PC-3 (cell line): ENCODE data around the gene CHD5. TPM values are rescaled to one million over a fixed set of nuclear protein-coding genes. Genes with fewer than 3 reads are reported as not detected.

Experiments used
- ATAC-seq: fragments of 200-7000 bp; cut with Tn5 transposase; 2 replicates; pipeline ENCODE4 v1.9.1; 2020; ENCODE audit warnings: mild to moderate bottlenecking, moderate library complexity
- BruUV-seq: library from RNA; stranded (reverse); fragments of 400-500 nt; replicated peaks from 2 replicates; lab custom pipeline; 2021; lab: Mats Ljungman, UMichigan
- CTCF ChIA-PET: fragments of 300-600 bp; sonication (Branson Sonifier 250); formaldehyde crosslinking; loops from one replicate; lab custom pipeline; 2022; ENCODE audit warnings: antibody characterized with exemption; lab: Charles Lee
- POLR2A ChIA-PET: fragments of 300-600 bp; sonication (Branson Sonifier 250); formaldehyde crosslinking; loops from one replicate; lab custom pipeline; 2022; ENCODE audit warnings: antibody characterized with exemption; ENCODE audit not compliant: unreplicated experiment; lab: Charles Lee
- DNase-seq: peaks from one replicate; pipeline ENCODE4 v3.0.0-alpha.2; 2015
- H2AFZ ChIP-seq: fragments of 300-600 bp; sonication (generic); 2 replicates; pipeline ENCODE4 v1.6.0; 2016; ENCODE audit warnings: antibody characterized with exemption, low read length
- H3F3A ChIP-seq: fragments of 300-600 bp; sonication (generic); one replicate; pipeline ENCODE4 v1.6.0; 2017; ENCODE audit warnings: antibody characterized with exemption, low read length, control low read depth, mild to moderate bottlenecking; ENCODE audit not compliant: unreplicated experiment
- H3K27ac ChIP-seq: fragments of 300-600 bp; sonication (generic); 2 replicates; pipeline ENCODE4 v1.5.1; 2016; ENCODE audit warnings: mild to moderate bottlenecking, low read length
- H3K27me3 ChIP-seq: fragments of 300-600 bp; sonication (generic); 2 replicates; pipeline ENCODE4 v1.6.1; 2016; ENCODE audit warnings: low read length, mixed read lengths
- H3K36me3 ChIP-seq: fragments of 300-600 bp; sonication (generic); 2 replicates; pipeline ENCODE4 v1.6.1; 2016; ENCODE audit warnings: low read depth, mixed run types, low read length, mixed read lengths
- H3K4me1 ChIP-seq: fragments of 300-600 bp; sonication (generic); 2 replicates; pipeline ENCODE4 v1.5.1; 2016; ENCODE audit warnings: low read length; ENCODE audit not compliant: insufficient read depth
- H3K4me2 ChIP-seq: fragments of 300-600 bp; sonication (generic); 2 replicates; pipeline ENCODE4 v1.6.0; 2016; ENCODE audit warnings: low read length
- H3K4me3 ChIP-seq: fragments of 300-600 bp; sonication (generic); 2 replicates; pipeline ENCODE4 v1.5.1; 2016; ENCODE audit warnings: mild to moderate bottlenecking, low read length, mixed read lengths
- H3K79me2 ChIP-seq: fragments of 300-600 bp; sonication (generic); 2 replicates; pipeline ENCODE4 v1.6.1; 2017; ENCODE audit warnings: low read length, mixed read lengths
- H3K9ac ChIP-seq: fragments of 300-600 bp; sonication (generic); 2 replicates; pipeline ENCODE4 v1.6.0; 2016; ENCODE audit warnings: mild to moderate bottlenecking, low read length
- H3K9me2 ChIP-seq: fragments of 300-600 bp; sonication (generic); replicated peaks from 2 replicates; pipeline ENCODE4 v1.6.1; 2016; ENCODE audit warnings: mixed run types, low read length, mixed read lengths
- H3K9me3 ChIP-seq: fragments of 300-600 bp; sonication (generic); 2 replicates; pipeline ENCODE4 v1.6.1; 2016; ENCODE audit warnings: low read length, mixed read lengths
- H4K20me1 ChIP-seq: fragments of 300-600 bp; sonication (generic); 2 replicates; pipeline ENCODE4 v1.6.1; 2016; ENCODE audit warnings: low read length, mixed read lengths
- EZH2 ChIP-seq: fragments of 300-600 bp; sonication (generic); IDR thresholded peaks from one replicate; pipeline ENCODE4 v1.6.1; 2017; ENCODE audit warnings: antibody characterized with exemption, mild to moderate bottlenecking, low read length; ENCODE audit not compliant: unreplicated experiment
- EZH2phosphoT487 ChIP-seq: fragments of 300-600 bp; sonication (generic); IDR thresholded peaks from 2 replicates; pipeline ENCODE4 v1.6.1; 2018; ENCODE audit warnings: mild to moderate bottlenecking, antibody characterized with exemption, low read length, borderline replicate concordance
- intact Hi-C: fragments of 100-400 bp; cut with micrococcal nuclease; formaldehyde crosslinking; loops from 2 replicates; pipeline ENCODE4 v1.9.0; 2023
- total RNA-seq: library from RNA; depleted of rRNA; stranded (reverse); fragments of >200 nt; gene quantifications from 2 replicates; pipeline ENCODE4 v1.2.3, GENCODE V29; 2014
- TF ChIP-seq, protein P1 (sequence below): fragments of 300-600 bp; sonication (generic); conservative IDR thresholded peaks from 2 replicates; pipeline ENCODE4 v1.5.1; 2017; ENCODE audit warnings: antibody characterized with exemption, low read depth, mild to moderate bottlenecking, low read length

CHD5 gene
- total RNA-seq, 1 experiment from 2014 or later: 0.55 TPM

GRCh38 chr1:6094801-6095505 lies 85.2 kb downstream of the CHD5 start:
- Histone ChIP-seq H3K4me2 (no peak overlapping the region), H3K27me3 (no peaks in the 10 kb centered on the region), H3K27ac (no peak overlapping the region), H3F3A (no peaks in the 10 kb centered on the region), H3K9me2 (no peaks in the 10 kb centered on the region), H3K4me3 (no peak overlapping the region), H3K9me3 (no peaks in the 10 kb centered on the region), H3K36me3 (no peaks in the 10 kb centered on the region), H2AFZ (no peak overlapping the region), H4K20me1 (no peaks in the 10 kb centered on the region), H3K9ac (no peak overlapping the region), H3K4me1 (no peaks in the 10 kb centered on the region), H3K79me2 (no peaks in the 10 kb centered on the region)
- POLR2A ChIA-PET: no interaction called here
- intact Hi-C loops: no loop called here
- TF ChIP-seq, protein P1, sequence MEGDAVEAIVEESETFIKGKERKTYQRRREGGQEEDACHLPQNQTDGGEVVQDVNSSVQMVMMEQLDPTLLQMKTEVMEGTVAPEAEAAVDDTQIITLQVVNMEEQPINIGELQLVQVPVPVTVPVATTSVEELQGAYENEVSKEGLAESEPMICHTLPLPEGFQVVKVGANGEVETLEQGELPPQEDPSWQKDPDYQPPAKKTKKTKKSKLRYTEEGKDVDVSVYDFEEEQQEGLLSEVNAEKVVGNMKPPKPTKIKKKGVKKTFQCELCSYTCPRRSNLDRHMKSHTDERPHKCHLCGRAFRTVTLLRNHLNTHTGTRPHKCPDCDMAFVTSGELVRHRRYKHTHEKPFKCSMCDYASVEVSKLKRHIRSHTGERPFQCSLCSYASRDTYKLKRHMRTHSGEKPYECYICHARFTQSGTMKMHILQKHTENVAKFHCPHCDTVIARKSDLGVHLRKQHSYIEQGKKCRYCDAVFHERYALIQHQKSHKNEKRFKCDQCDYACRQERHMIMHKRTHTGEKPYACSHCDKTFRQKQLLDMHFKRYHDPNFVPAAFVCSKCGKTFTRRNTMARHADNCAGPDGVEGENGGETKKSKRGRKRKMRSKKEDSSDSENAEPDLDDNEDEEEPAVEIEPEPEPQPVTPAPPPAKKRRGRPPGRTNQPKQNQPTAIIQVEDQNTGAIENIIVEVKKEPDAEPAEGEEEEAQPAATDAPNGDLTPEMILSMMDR: no peak
- TF ChIP-seq EZH2phosphoT487 (no peak), EZH2 (no peak)
- no peak for ATAC-seq
- DNase-seq: no peak
- CTCF ChIA-PET: interaction anchor here (1.1 kb wide), 1 partner anchor 12 kb away, joined by 3 read pairs; no protein-coding TSS in a partner anchor
- BruUV-seq: no TSS peak

DNA sequence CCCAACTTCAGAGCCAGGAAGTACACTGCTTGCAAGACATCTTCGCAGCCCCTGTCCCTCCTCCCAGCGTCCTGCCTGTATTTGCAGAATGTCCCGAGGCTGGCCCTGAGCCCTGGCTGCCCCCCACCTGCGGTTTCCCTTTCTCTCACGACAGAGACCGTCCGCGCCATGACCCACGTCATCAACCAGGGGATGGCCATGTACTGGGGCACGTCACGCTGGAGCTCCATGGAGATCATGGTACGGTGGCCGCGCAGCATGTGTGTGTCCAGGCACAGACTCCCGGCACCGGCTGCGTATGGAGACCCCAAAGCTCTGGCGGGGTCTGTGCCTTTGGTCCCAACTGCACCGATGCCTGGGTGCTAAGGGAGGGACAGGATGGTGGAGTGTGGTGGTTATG lies 85.9 kb downstream of the CHD5 start:
- ATAC-seq (no peak), DNase-seq (no peak)
- no peaks in the 10 kb centered on the region for H3K9me2 ChIP-seq
- H4K20me1 ChIP-seq: no peaks in the 10 kb centered on the region
- H3K4me2 ChIP-seq: no peak overlapping the region
- H3K36me3 ChIP-seq: no peaks in the 10 kb centered on the region
- no TSS peak for BruUV-seq
- no peak overlapping the region for H2AFZ ChIP-seq
- H3F3A ChIP-seq: no peaks in the 10 kb centered on the region
- no peak overlapping the region for H3K9ac ChIP-seq
- no peaks in the 10 kb centered on the region for H3K27me3 ChIP-seq
- ChIA-PET CTCF (no interaction called here), POLR2A (no interaction called here)
- H3K27ac ChIP-seq: no peak overlapping the region
- H3K79me2 ChIP-seq: no peaks in the 10 kb centered on the region
- intact Hi-C loops: no loop called here
- no peak overlapping the region for H3K4me3 ChIP-seq
- H3K9me3 ChIP-seq: no peaks in the 10 kb centered on the region
- H3K4me1 ChIP-seq: no peaks in the 10 kb centered on the region
- TF ChIP-seq EZH2 (no peak), EZH2phosphoT487 (no peak)
- TF ChIP-seq, protein P1: no peak

DNA sequence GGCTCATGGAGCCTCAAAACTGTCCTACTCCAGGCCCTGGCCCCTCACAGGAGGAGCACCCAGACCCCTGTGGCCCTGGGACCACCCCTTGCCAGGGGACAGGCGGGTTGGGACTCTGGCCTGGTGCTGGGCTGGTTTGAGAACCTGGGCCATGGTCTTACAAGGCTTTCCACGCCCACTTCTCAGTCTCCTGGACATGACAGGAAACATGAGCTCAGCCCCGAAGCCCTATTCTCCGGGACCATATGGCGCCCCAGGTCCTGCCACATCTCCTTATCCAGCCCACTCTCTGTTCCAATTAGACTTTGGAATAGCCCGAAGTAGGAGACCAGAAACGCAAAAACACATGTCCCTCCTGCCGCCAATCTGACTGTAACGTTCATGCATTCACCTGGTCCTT lies 86.5 kb downstream of the CHD5 start:
- Histone ChIP-seq H3K27me3 (no peaks in the 10 kb centered on the region), H3K4me1 (no peaks in the 10 kb centered on the region), H3K4me3 (no peak overlapping the region), H3K9me3 (no peaks in the 10 kb centered on the region), H3K27ac (no peak overlapping the region), H3K79me2 (no peaks in the 10 kb centered on the region), H3F3A (no peaks in the 10 kb centered on the region), H2AFZ (no peak overlapping the region), H3K4me2 (no peak overlapping the region), H4K20me1 (no peaks in the 10 kb centered on the region), H3K36me3 (no peaks in the 10 kb centered on the region), H3K9ac (no peak overlapping the region), H3K9me2 (no peaks in the 10 kb centered on the region)
- TF ChIP-seq EZH2 (no peak), EZH2phosphoT487 (no peak)
- TF ChIP-seq, protein P1: no peak
- intact Hi-C loops: no loop called here
- no TSS peak for BruUV-seq
- no peak for ATAC-seq
- DNase-seq: no peak
- ChIA-PET POLR2A (no interaction called here), CTCF (no interaction called here)
